H1 (cell line): ENCODE results near the gene CHMP4A. TPM values are rescaled to one million over a fixed set of nuclear protein-coding genes. Genes with fewer than 3 reads are reported as not detected.

Experiments
- CTCF ChIA-PET: fragments of 300-600 bp; sonication (Branson Sonifier 250); formaldehyde crosslinking; loops from one replicate; lab custom pipeline; 2021; ENCODE audit not compliant: partially characterized antibody; lab: Charles Lee
- POLR2A ChIA-PET: fragments of 300-600 bp; sonication (Branson Sonifier 250); formaldehyde crosslinking; loops from one replicate; lab custom pipeline; 2021; ENCODE audit warnings: inconsistent platforms; ENCODE audit not compliant: partially characterized antibody; lab: Charles Lee
- DNase-seq, 2 experiments: peaks; one replicate each; pipeline versions ENCODE4 v3.0.0 to v3.0.0-alpha.2; 2010 to 2022; ENCODE audit warnings: low spot score in 2 of 2, low read depth in 1 of 2, mixed read lengths in 1 of 2
- FAIRE-seq: peaks from 2 replicates; lab custom pipeline; 2011; peaks lifted over from hg19 to GRCh38; lab: Jason Lieb, UNC
- H2AFZ ChIP-seq: 2 replicates; pipeline ENCODE4 v1.8.1; 2012; ENCODE audit warnings: low read length, inconsistent platforms
- H2AK5ac ChIP-seq: 2 replicates; pipeline ENCODE4 v1.6.1; 2013; ENCODE audit warnings: low read depth, low read length
- H2BK120ac ChIP-seq: replicated peaks from 2 replicates; pipeline ENCODE3; 2013; ENCODE audit warnings: low read depth, low read length, inconsistent platforms
- H2BK12ac ChIP-seq: 2 replicates; pipeline ENCODE4 v1.6.1; 2013; ENCODE audit warnings: low read depth, low read length
- H2BK15ac ChIP-seq: 2 replicates; pipeline ENCODE4 v1.6.1; 2013; ENCODE audit warnings: low read length
- H2BK20ac ChIP-seq: 2 replicates; pipeline ENCODE4 v1.6.1; 2013; ENCODE audit warnings: low read length
- H2BK5ac ChIP-seq: 2 replicates; pipeline ENCODE4 v1.6.1; 2013; ENCODE audit warnings: low read depth, low read length
- H3K14ac ChIP-seq: 2 replicates; pipeline ENCODE4 v1.6.1; 2013; ENCODE audit warnings: inconsistent platforms; ENCODE audit not compliant: insufficient read length
- H3K18ac ChIP-seq: 2 replicates; pipeline ENCODE4 v1.6.1; 2013; ENCODE audit warnings: low read length; ENCODE audit errors: extremely low read depth
- H3K23ac ChIP-seq: 2 replicates; pipeline ENCODE4 v1.6.1; 2013; ENCODE audit warnings: inconsistent platforms; ENCODE audit not compliant: insufficient read length
- H3K23me2 ChIP-seq: 2 replicates; pipeline ENCODE4 v1.6.1; 2013; ENCODE audit warnings: low read depth, low read length
- H3K27ac ChIP-seq: 2 replicates; pipeline ENCODE4 v1.6.1; 2011; ENCODE audit warnings: low read depth, low read length, inconsistent platforms
- H3K27me3 ChIP-seq, 4 experiments: replicated peaks in 1 of 4; 1 replicate in 1 of 4; 2 replicates in 3 of 4; pipeline versions ENCODE4 v1.6.1 to v1.8.1; 2011 to 2013; ENCODE audit warnings: low read length in 3 of 4, mild to moderate bottlenecking in 3 of 4, inconsistent platforms in 2 of 4, mixed read lengths in 2 of 4, moderate library complexity in 1 of 4; ENCODE audit not compliant: control insufficient read depth in 3 of 4, insufficient read depth in 3 of 4; ENCODE audit errors: extremely low read depth in 1 of 4
- H3K36me3 ChIP-seq, 4 experiments: 2 replicates each; pipeline versions ENCODE4 v1.6.1 to v1.8.1; 2011 to 2013; ENCODE audit warnings: mild to moderate bottlenecking in 4 of 4, low read length in 3 of 4, moderate library complexity in 2 of 4, control low read depth in 1 of 4, inconsistent platforms in 1 of 4; ENCODE audit not compliant: insufficient read depth in 4 of 4, control insufficient read depth in 2 of 4
- H3K4ac ChIP-seq: replicated peaks from 2 replicates; pipeline ENCODE3; 2013; ENCODE audit warnings: low read length, low read depth, mixed read lengths, inconsistent platforms; ENCODE audit not compliant: insufficient read length
- H3K4me1 ChIP-seq, 4 experiments: replicated peaks in 1 of 4; 1 replicate in 1 of 4; 2 replicates in 3 of 4; pipeline versions ENCODE4 v1.6.1 to v1.8.1; 2011 to 2013; ENCODE audit warnings: low read length in 3 of 4, inconsistent platforms in 2 of 4, mixed read lengths in 1 of 4; ENCODE audit not compliant: insufficient read depth in 4 of 4, control insufficient read depth in 3 of 4
- H3K4me2 ChIP-seq, 2 experiments: 2 replicates each; pipeline versions ENCODE4 v1.6.1 to v1.8.1; 2011 to 2013; ENCODE audit warnings: low read depth in 2 of 2, low read length in 2 of 2, control low read depth in 1 of 2, inconsistent platforms in 1 of 2, mild to moderate bottlenecking in 1 of 2; ENCODE audit not compliant: insufficient read depth in 1 of 2
- H3K4me3 ChIP-seq, 4 experiments: fragments of 200-600, 300-600 bp in 1 of 4; sonication (generic), shearing (Covaris generic), sonication (Bioruptor Twin) in 1 of 4; 2 replicates each; pipeline versions ENCODE4 v1.5.1 to v1.8.1; 2011 to 2016; ENCODE audit warnings: low read length in 4 of 4, low read depth in 3 of 4, control low read depth in 2 of 4, inconsistent platforms in 2 of 4, mild to moderate bottlenecking in 2 of 4, mixed read lengths in 1 of 4, moderate library complexity in 1 of 4; ENCODE audit not compliant: insufficient read depth in 2 of 4; ENCODE audit errors: extremely low read depth in 1 of 4
- H3K56ac ChIP-seq: replicated peaks from 2 replicates; pipeline ENCODE3; 2013; ENCODE audit warnings: low read depth, mild to moderate bottlenecking, mixed read lengths, low read length, inconsistent platforms; ENCODE audit not compliant: insufficient read length
- H3K79me1 ChIP-seq: 2 replicates; pipeline ENCODE4 v1.6.1; 2013; ENCODE audit warnings: low read depth, low read length, control low read depth
- H3K79me2 ChIP-seq, 2 experiments: 2 replicates each; pipeline versions ENCODE4 v1.6.1 to v1.8.1; 2012 to 2013; ENCODE audit warnings: low read length in 2 of 2, mild to moderate bottlenecking in 2 of 2, inconsistent platforms in 1 of 2; ENCODE audit not compliant: insufficient read depth in 2 of 2, control insufficient read depth in 1 of 2
- H3K9ac ChIP-seq, 4 experiments: replicated peaks in 1 of 4; 1 replicate in 1 of 4; 2 replicates in 3 of 4; pipeline versions ENCODE4 v1.6.1 to v1.8.1; 2011 to 2013; ENCODE audit warnings: low read depth in 3 of 4, low read length in 3 of 4, control low read depth in 2 of 4, mild to moderate bottlenecking in 2 of 4, moderate library complexity in 2 of 4, inconsistent platforms in 1 of 4; ENCODE audit errors: extremely low read depth in 1 of 4
- H3K9me3 ChIP-seq, 2 experiments: 2 replicates each; pipeline versions ENCODE4 v1.6.1 to v1.8.1; 2012 to 2013; ENCODE audit warnings: mild to moderate bottlenecking in 2 of 2, moderate library complexity in 2 of 2, control low read depth in 1 of 2, inconsistent platforms in 1 of 2, low read depth in 1 of 2, low read length in 1 of 2, mixed read lengths in 1 of 2; ENCODE audit not compliant: insufficient read depth in 2 of 2
- H4K20me1 ChIP-seq, 2 experiments: replicated peaks in 1 of 2; 2 replicates each; pipeline versions ENCODE3 to v1.8.1; 2011 to 2013; ENCODE audit warnings: inconsistent platforms in 2 of 2, low read length in 2 of 2, mild to moderate bottlenecking in 1 of 2; ENCODE audit not compliant: insufficient read depth in 2 of 2, control insufficient read depth in 1 of 2
- H4K5ac ChIP-seq: 2 replicates; pipeline ENCODE4 v1.6.1; 2013; ENCODE audit warnings: low read length, low read depth, mixed read lengths, inconsistent platforms; ENCODE audit not compliant: insufficient read length
- H4K8ac ChIP-seq: 2 replicates; pipeline ENCODE4 v1.8.0; 2013; ENCODE audit warnings: mild to moderate bottlenecking, moderate library complexity, low read length, inconsistent platforms; ENCODE audit not compliant: insufficient read depth; ENCODE audit errors: extremely low read depth
- H4K91ac ChIP-seq: replicated peaks from 2 replicates; pipeline ENCODE3; 2013; ENCODE audit warnings: low read length, mixed read lengths, inconsistent platforms; ENCODE audit not compliant: insufficient read length
- CHD2 ChIP-seq: IDR thresholded peaks from 2 replicates; pipeline ENCODE4 v1.6.1; 2012; ENCODE audit warnings: low read length, improper control_type of control experiment
- CREB1 ChIP-seq: IDR thresholded peaks from 2 replicates; pipeline ENCODE4 v1.6.1; 2012; ENCODE audit warnings: inconsistent platforms
- RBBP5 ChIP-seq: IDR thresholded peaks from 2 replicates; pipeline ENCODE4 v1.7.1; 2012; ENCODE audit warnings: low read depth, mild to moderate bottlenecking, inconsistent platforms, low read length, moderate library complexity, borderline replicate concordance
- SIRT6 ChIP-seq: IDR thresholded peaks from one replicate; pipeline ENCODE4 v1.7.1; 2012; ENCODE audit warnings: low read length, inconsistent platforms
- SIX5 ChIP-seq: IDR thresholded peaks from 2 replicates; pipeline ENCODE4 v1.6.1; 2011; ENCODE audit warnings: mild to moderate bottlenecking, low read depth, low read length
- WGBS, 2 experiments: shearing (Covaris generic) in 1 of 2; methylation state at CpG; one replicate each; pipeline versions ENCODE4 v1.1.6 to v1.1.7; 2013 to 2015; ENCODE audit warnings: low lambda C conversion rate in 2 of 2, mixed read lengths in 2 of 2, inconsistent platforms in 1 of 2, low coverage in 1 of 2, missing lambda C conversion rate in 1 of 2; ENCODE audit not compliant: insufficient replicate concordance in 2 of 2, insufficient coverage in 1 of 2, insufficient read length in 1 of 2; ENCODE audit errors: extremely low coverage in 1 of 2, missing lambda C conversion rate in 1 of 2; 5-methylcytosine and 5-hydroxymethylcytosine counted together
- polyA plus RNA-seq, 7 experiments: library from polyadenylated mRNA; depleted of rRNA in 3 of 7; stranded (reverse) in 5 of 7; unstranded in 2 of 7; fragments of >200 nt in 5 of 7; fragments of 200-250 nt in 2 of 7; gene quantifications; 1 replicate in 5 of 7; 2 replicates in 1 of 7; 4 replicates in 1 of 7; pipeline versions ENCODE4 v1.2.1 to v1.2.3, GENCODE V29; 2011 to 2013; ENCODE audit warnings: missing spikeins in 2 of 7, mixed read lengths in 2 of 7
- total RNA-seq: library from RNA; stranded (reverse); fragmentation: NEBNext Ultra II Directional; extraction: Animal tissue kit (Norgen Biotek cat#: 25700); gene quantifications from 2 replicates; pipeline ENCODE4 v1.2.1, GENCODE V29; 2021

The CHMP4A gene
- total and polyA plus RNA-seq, 2 of the 8 experiments (the other 6 are each of a cell fraction or from before 2014, with no cell fraction given), result 32.9 to 37.6 TPM

GRCh38 chr14:24187539-24187915 is 25.8 kb downstream of the CHMP4A start:
- Histone ChIP-seq H4K5ac (no peak overlapping the region), H3K4me1 (peaks cover 0 to 7% (median 4%) of the 10 kb centered on the region in 4 experiments; a peak in 6 of 7 replicates), H3K36me3 (peaks cover 13 to 45% (median 38%) of the 10 kb centered on the region in 4 experiments; a peak in 7 of 8 replicates), H4K91ac (no peak overlapping the region), H4K20me1 (peaks cover 0 to 16% of the 10 kb centered on the region in 2 experiments), H3K79me1 (peaks cover 12% of the 10 kb centered on the region), H3K23me2 (peaks cover 5% of the 10 kb centered on the region), H3K23ac (no peak overlapping the region), H3K9me3 (no peaks in the 10 kb centered on the region), H2BK120ac (no peak overlapping the region), H2AFZ (no peak overlapping the region), H3K79me2 (peaks cover 0 to 13% of the 10 kb centered on the region in 2 experiments; a peak in 2 of 4 replicates), H2AK5ac (no peak overlapping the region), H3K14ac (no peak overlapping the region), H3K27me3 (no peaks in the 10 kb centered on the region), H3K27ac (no peak overlapping the region), H4K8ac (no peak overlapping the region), H3K4me2 (peak overlapping the region; percentile 70 to 85), H3K4ac (no peak overlapping the region), H2BK15ac (no peak overlapping the region), H3K9ac (0 out of 7 replicates have a peak overlapping the region, but pooled peaks of 2 of the 4 experiments have one; percentile 4 to 13), H2BK5ac (no peak overlapping the region), H2BK12ac (no peak overlapping the region), H3K56ac (no peak overlapping the region), H3K4me3 (peak overlapping the region; percentile 75 to 91 (median 87); a peak in 7 of 8 replicates), H2BK20ac (no peak overlapping the region), H3K18ac (no peak overlapping the region)
- DNase-seq, result no peak
- no peak for FAIRE-seq
- ChIA-PET POLR2A (interaction anchor here (0.6 to 9.3 kb wide), 13 partner anchors 7 to 130 kb away, joined by 3 to 158 read pairs (median 4); partner anchors contain the start of genes CHMP4A, IRF9, PCK2 and PSME2), CTCF (interaction anchor here (0.7 to 4.1 kb wide), 6 partner anchors 27 to 145 kb away, joined by 3 to 16 read pairs (median 4); partner anchors contain the start of genes DCAF11, IRF9 and NRL)
- 97% methylated on average over 2 of the region's 2 CpGs; no CpG with 5 or more reads in 1 of the 2 experiments for WGBS, 2 experiments
- no peak for TF ChIP-seq CHD2
- TF ChIP-seq CREB1, result no peak
- no peak for TF ChIP-seq SIRT6
- no peak for TF ChIP-seq SIX5
- no peak for TF ChIP-seq RBBP5
